Measurements from ENCODE around the gene OR2T6.
"Not testable (repeated sequence)": the region's sequence is repeated elsewhere in the genome, so short reads cannot be mapped to it uniquely, and the experiment has no call there.

OR2T6 gene

GRCh38 chr1:248433811-248434415 lies 58.4 kb downstream of the OR2T6 start:
- not testable (repeated sequence) for DNase-seq

- not testable (repeated sequence) for DNase-seq
Observed at GRCh38 chr1:248434913-248435312, 59.4 kb downstream of the OR2T6 start.

GRCh38 chr1:248436303-248436702 lies 60.8 kb downstream of the OR2T6 start:
- DNase-seq, result not testable (repeated sequence)

DNA sequence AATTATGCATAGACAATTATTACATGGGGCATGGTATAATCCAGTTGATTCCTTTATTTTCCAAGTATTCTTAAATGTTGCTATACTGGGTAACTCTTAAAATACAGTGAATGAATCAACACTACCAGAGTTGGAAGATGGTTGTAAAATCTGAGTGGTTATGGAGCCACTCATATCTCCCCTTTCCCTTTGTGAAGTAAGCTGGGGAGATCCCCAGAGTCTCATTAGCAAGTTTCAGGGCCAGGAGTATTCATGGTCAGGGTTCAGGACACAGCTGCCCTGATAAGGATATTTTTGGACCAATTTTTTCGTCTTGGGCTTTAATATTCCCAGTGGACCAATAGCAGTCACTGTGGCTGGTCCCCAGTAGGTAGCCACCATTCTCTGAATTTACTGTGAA lies 63.1 kb downstream of the OR2T6 start:
- not testable (repeated sequence) for DNase-seq

DNA sequence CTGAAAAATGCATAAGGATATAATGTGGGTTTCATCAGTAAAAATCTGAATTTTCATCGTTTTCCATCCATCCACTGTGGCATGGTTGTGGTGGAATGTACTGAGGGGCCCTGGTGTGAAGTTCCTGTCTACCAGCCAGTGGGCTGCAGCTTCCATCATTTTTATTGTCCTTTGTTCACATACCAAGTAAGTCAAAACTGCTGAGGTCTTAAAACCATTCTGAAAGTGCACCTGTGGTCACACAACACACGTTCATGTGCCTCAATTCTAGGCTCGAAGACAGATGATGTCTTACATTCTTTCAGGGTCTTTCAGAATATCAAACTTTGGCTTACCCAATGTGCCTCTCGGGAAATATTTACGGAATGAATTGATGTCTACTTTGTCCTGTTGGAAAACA lies 63.7 kb downstream of the OR2T6 start:
- not testable (repeated sequence) for DNase-seq
